SIG-M5 treated with dmso at 0.1 percent for 504 hours (cell line): Measurements from ENCODE around the gene MYOF.

Experiments
- DNase-seq: peaks from one replicate; lab custom pipeline; 2025; ENCODE audit not compliant: unreplicated experiment; lab: John Stamatoyannopoulos, UW

Gene MYOF

GRCh38 chr10:93398528-93398927 is 83.6 kb downstream of the MYOF start:
- DNase-seq: no peak

GRCh38 chr10:93397020-93397419 is 85.1 kb downstream of the MYOF start:
- DNase-seq: no peak

- DNase-seq: no peak
These were observed 88.9 kb downstream of the MYOF start for GRCh38 chr10:93393211-93393610.

DNA sequence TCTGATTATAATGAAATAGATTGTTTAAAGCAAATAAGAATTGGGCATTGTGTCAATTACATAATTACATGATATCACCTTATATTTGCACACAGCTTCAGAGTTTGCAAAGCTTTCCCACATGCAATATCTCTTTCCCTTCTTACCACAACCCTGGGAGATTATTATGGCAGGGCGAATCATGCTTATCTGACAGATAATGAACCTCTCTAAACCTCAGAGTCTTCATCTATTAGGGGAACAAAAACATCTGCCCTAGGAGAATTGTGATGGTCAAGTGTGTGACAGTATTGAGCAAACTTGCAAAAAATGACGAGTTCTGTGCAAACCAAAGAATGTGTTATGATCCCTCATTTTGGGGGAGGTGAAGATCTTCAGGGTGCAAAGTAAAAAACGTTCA is 90.0 kb downstream of the MYOF start:
- DNase-seq: no peak

DNA sequence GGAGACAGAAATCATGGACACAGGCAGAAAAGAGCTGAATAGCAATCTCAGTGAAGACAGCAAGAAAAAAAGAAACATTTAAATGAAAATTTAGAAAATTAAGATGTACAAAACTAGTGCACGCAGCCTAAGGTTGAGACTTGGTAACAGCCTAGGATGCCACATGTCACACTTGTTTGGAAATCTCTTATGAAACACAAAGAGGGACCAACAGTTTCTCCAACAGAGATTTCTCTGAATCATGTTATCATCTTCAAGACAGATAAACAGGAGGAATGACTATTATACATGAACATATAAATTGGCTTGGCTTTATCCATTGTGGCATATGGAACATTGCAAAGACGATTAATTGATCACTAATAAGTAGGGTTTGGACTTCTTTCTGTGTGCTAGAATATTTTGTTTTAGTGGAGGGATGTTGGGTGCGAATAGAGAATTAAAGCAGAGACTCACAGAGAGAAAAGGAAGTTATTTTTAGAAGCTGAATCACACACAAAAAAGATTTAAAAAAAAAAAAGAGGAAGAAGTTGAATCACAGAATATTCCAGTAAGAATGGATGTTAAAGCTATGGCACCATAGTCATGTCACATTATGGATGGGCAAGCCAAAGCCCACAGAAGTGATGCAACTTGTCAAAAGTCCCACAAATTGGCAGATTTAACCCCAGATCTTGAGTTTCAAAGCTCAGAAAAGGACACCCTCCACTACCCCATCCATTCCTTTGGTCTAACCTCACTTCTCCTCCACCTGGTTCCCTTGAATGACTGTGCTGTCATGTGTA is 91.6 kb downstream of the MYOF start:
- no peak for DNase-seq

DNA sequence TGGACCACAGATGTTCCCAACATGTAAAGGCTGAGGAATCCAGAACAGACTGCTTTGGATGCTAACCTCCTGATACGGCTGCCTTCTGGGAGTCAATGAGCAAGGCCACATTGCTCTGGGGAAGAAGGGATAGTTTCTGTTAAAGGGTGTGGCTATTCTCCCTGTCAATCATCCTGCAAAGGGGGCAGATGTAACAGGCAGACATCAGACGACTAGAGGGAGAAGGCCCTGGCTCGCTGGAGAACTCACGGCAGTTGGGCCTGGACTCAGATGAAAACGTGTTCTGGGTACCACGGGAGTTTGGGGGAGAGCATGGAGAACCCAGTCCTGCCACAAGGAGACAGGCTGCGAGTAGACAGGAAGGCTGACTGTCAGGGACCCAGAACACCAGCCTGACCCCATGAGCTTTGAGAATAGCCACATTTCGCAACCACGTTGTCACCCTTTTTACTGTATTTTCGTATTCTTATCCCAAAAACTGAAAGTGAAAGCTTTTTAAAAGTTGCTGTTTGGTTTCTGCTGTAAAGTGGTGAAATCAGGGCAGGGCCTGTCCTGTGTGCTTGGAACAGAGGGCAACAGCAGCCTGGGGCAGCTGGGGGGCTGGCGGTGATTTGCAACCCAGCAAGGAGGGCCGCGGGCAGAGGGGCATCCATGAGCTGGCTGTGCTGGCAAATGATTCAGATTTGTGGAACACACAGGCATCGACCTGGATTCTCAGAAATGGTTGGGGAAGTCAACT is 95.3 kb downstream of the MYOF start:
- DNase-seq: peak; percentile 73

DNA sequence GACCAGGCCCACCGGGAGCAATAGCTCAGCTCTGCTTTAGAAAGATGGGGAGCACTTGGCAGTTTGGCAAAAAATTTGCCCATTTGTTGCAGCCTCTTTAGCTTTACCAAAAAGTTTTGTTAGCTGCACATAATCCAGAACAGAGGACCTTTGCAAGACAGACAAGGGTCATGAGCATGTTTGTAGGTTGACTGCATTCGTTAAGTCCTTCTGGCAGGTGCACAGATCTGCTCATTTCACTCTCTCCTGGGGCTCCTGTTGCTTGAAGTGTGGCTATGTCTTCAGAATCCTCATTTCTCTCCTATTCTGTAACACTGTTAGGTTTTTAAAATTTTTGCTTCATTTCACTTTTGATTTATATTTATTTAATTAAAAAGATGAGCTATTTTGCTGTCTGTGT is 96.8 kb downstream of the MYOF start:
- no peak for DNase-seq

DNA sequence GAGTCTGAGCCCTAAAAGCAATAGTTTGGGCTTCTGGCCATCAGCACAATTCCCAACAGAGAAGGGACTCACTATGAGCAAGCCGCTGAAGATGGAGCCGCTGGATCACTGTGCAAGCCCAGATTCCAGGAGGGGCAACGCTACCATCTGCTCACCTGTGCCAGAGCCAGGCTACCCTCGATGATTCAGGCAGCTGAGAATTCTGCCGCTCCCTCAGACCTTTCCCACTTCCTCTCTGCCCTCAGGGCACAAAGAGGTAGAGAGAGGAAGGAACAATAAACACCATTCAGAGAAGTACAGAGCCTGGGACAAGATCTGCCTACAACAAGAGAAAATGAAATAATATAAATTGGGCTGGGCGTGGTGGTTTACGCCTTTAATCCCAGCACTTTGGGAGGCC is 98.1 kb downstream of the MYOF start:
- no peak for DNase-seq

GRCh38 chr10:93383562-93383981 is 98.6 kb downstream of the MYOF start:
- DNase-seq: no peak

DNA sequence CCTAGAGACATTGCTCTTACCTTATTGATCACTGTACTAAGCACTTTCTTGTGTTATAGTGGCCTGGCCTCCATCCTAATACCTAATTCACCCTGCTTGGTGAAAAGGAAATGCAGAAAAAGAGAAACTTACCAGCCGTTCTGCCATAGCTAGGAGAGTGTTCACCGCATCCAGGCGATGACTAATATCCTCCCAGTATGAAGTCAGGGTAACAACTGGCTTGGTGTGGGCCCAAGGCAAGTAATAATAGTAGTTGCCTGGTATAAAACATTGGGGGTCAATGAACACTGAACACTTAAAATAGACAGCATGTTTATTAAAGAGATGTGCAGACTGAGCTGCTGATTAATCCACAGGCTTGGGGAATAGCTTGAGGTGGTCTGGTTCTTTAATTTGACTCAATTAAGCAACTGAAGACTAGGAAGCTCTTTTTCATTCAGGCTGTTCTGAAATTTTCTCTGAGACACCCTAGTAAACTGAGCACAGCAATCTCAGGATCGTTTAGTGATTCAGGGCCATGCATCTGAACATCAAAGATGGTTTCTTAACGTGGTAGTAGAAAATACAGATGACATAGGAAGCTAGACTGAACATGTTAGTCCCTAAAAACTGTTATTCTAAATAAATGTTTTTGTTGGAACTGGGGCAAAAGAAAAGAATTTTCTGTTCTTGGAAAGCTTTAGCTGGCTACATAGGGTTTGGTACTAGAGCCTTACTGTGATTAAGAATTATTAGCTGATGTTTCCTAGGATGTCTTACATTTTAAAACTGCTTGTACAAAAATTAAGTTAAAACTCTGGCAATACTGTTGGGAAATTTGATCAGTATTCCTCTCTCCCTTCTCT is 102.2 kb downstream of the MYOF start:
- no peak for DNase-seq

GRCh38 chr10:93378997-93379730 is 103.0 kb downstream of the MYOF start:
- DNase-seq: no peak

DNA sequence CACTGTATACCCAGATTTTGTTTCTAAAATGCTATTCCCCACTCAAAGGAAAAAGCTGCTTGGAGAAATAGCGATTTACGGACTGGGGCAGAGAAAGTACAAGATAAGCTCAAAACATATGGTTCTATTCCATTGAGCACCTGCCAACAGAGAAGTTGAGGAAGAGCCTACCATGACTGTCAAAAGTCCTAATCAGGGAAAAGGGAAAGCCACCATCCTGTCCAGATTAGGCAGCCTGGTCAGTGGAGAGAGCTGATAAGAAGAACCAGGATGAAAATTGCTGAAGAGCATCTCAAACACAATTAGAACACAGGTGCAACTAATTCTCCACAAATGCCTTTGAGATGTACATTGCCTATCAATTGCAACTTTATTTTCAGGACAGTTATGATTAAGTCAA is 104.1 kb downstream of the MYOF start:
- no peak for DNase-seq

GRCh38 chr10:93376372-93377293 is 105.5 kb downstream of the MYOF start:
- peak; percentile 70 for DNase-seq

- no peak for DNase-seq
These were observed 111.2 kb downstream of the MYOF start for GRCh38 chr10:93370961-93371360.

GRCh38 chr10:93369588-93370164 is 112.5 kb downstream of the MYOF start:
- DNase-seq: no peak

DNA sequence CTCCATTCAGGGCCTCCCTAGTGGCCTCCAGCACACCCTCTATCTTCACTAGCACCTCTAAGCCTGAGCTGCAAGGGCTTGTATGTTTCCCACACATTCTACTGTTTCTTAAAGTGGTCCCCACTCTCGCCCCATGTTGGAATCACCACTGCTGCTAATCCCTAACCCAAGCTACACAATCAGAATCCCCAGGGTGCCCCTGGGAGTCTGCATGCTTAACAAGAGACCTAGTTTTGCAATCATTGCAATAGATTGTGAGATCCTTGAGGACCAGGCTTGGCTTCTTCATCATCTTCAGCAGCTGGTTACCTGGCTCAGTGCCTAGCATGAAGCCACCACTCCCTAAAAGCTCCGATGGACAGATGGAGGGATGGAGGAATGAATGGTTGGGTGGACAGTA is 113.9 kb downstream of the MYOF start:
- DNase-seq: no peak

DNA sequence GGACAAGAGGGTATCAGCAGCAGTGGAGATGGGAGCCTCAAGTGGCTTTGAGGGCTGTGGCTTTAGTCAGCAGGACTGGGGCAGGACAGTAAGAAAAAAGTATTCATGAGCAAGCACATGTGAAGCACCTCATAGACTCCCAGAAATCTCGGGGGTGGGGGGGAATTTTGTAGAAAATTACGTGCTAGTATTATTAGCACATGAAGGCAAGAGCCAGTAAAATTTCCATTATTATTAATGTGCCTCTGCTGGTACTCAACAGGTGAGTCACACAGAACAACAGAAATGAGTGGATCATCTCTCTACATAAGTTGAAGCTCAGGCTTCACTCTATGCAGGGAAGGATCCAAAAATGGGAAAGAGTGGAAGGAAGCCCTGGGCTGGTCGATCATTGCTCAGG is 114.5 kb downstream of the MYOF start:
- no peak for DNase-seq

DNA sequence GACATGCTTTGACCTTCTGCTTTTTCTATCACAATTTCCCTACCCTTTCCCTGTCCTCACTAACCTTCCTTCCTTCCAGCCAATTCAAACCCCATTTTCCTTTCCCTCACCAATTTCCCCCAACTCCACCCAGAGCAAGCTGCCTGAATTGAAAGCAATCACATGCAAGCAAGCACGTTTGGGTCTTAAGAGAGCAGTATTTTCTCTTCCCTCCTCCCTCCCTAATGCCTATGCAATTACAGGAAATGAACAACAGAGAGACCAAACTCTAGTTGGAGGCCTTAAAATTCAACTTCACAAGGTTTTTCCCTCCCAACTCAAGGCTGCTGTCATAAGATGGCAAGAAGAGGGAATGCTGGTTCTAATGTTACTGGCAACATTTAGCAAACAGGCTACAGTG is 117.2 kb downstream of the MYOF start:
- DNase-seq: no peak

GRCh38 chr10:93363891-93364648 is 118.1 kb downstream of the MYOF start:
- DNase-seq: no peak
